OCI-LY7 (cell line): Measurements from ENCODE around the gene SLC66A3. TPM values are rescaled to one million over a fixed set of nuclear protein-coding genes. Genes with fewer than 3 reads are reported as not detected.

Experiments
- BruUV-seq: library from RNA; stranded (reverse); fragments of 400-500 nt; replicated peaks from 2 replicates; lab custom pipeline; 2021; lab: Mats Ljungman, UMichigan
- CTCF ChIA-PET: fragments of 300-600 bp; sonication (Branson Sonifier 250); formaldehyde crosslinking; loops from one replicate; lab custom pipeline; 2022; ENCODE audit warnings: antibody characterized with exemption; ENCODE audit not compliant: unreplicated experiment; lab: Charles Lee
- POLR2A ChIA-PET: fragments of 300-600 bp; sonication (Branson Sonifier 250); formaldehyde crosslinking; loops from one replicate; lab custom pipeline; 2022; ENCODE audit warnings: antibody characterized with exemption; lab: Charles Lee
- DNase-seq: peaks from one replicate; pipeline ENCODE4 v3.0.0-alpha.2; 2015; ENCODE audit warnings: low spot score
- H2AFZ ChIP-seq: fragments of 200-600 bp; sonication (generic), shearing (Covaris generic); 2 replicates; pipeline ENCODE4 v1.6.1; 2014; ENCODE audit warnings: mild to moderate bottlenecking, antibody characterized with exemption, low read length, moderate library complexity
- H3K27ac ChIP-seq: fragments of 200-600 bp; sonication (generic); 2 replicates; pipeline ENCODE4 v1.5.1; 2014; ENCODE audit warnings: mixed run types, low read depth, mild to moderate bottlenecking, moderate library complexity, low read length, inconsistent platforms; ENCODE audit not compliant: poor library complexity, severe bottlenecking
- H3K36me3 ChIP-seq: fragments of 200-600 bp; sonication (generic); 2 replicates; pipeline ENCODE4 v1.6.1; 2014; ENCODE audit warnings: mild to moderate bottlenecking, antibody characterized with exemption, low read length, moderate library complexity, mixed read lengths; ENCODE audit not compliant: insufficient read depth
- H3K4me1 ChIP-seq: fragments of 200-600 bp; sonication (generic); 2 replicates; pipeline ENCODE4 v1.5.1; 2014; ENCODE audit warnings: mild to moderate bottlenecking, low read length; ENCODE audit not compliant: insufficient read depth, poor library complexity, severe bottlenecking
- H3K4me2 ChIP-seq: fragments of 200-600 bp; sonication (generic); 2 replicates; pipeline ENCODE4 v1.6.1; 2014; ENCODE audit warnings: mild to moderate bottlenecking, low read length
- H3K4me3 ChIP-seq: fragments of 200-600 bp; sonication (generic); 2 replicates; pipeline ENCODE4 v1.5.1; 2014; ENCODE audit warnings: mild to moderate bottlenecking, low read depth, low read length; ENCODE audit not compliant: poor library complexity, severe bottlenecking
- H3K79me2 ChIP-seq: fragments of 200-600 bp; sonication (generic); 2 replicates; pipeline ENCODE4 v1.6.1; 2016; ENCODE audit warnings: low read depth, mild to moderate bottlenecking, low read length, moderate library complexity, mixed read lengths; ENCODE audit not compliant: insufficient read depth
- H3K9me2 ChIP-seq: fragments of 200-600 bp; sonication (generic); 2 replicates; pipeline ENCODE4 v1.6.1; 2016; ENCODE audit warnings: mild to moderate bottlenecking, low read length, mixed read lengths; ENCODE audit not compliant: insufficient read depth
- H3K9me3 ChIP-seq: fragments of 200-600 bp; sonication (generic); 2 replicates; pipeline ENCODE4 v1.6.1; 2014; ENCODE audit warnings: mild to moderate bottlenecking, mixed run types, low read length, mixed read lengths
- H4K20me1 ChIP-seq: fragments of 200-600 bp; sonication (generic); 2 replicates; pipeline ENCODE4 v1.6.1; 2014; ENCODE audit warnings: mild to moderate bottlenecking, antibody characterized with exemption, low read length, moderate library complexity, mixed read lengths; ENCODE audit not compliant: insufficient read depth
- EZH2phosphoT487 ChIP-seq: fragments of 200-600 bp; sonication (generic); IDR thresholded peaks from 2 replicates; pipeline ENCODE4 v1.6.1; 2018; ENCODE audit warnings: low read depth, borderline replicate concordance, mild to moderate bottlenecking, mixed run types, antibody characterized with exemption, low read length, moderate library complexity, mixed read lengths
- intact Hi-C: fragments of 100-400 bp; cut with micrococcal nuclease; formaldehyde crosslinking; loops from one replicate; pipeline ENCODE4 v1.10.0; 2022; ENCODE audit not compliant: unreplicated experiment
- total RNA-seq, 2 experiments: library from RNA; depleted of rRNA in 1 of 2; stranded (reverse); fragments of >200 nt in 1 of 2; shearing (Covaris generic) in 1 of 2; gene quantifications; 2 replicates each; pipeline ENCODE4 v1.2.3, GENCODE V29; 2014 to 2022
- TF ChIP-seq, protein P1 (sequence below): fragments of 200-600 bp; sonication (generic); conservative IDR thresholded peaks from 2 replicates; pipeline ENCODE4 v1.5.1; 2014; ENCODE audit warnings: mild to moderate bottlenecking, antibody characterized with exemption, low read length, moderate library complexity, mixed read lengths

SLC66A3 gene
- total RNA-seq, 2 experiments from 2014 or later, result 6.0 to 10.0 TPM

DNA sequence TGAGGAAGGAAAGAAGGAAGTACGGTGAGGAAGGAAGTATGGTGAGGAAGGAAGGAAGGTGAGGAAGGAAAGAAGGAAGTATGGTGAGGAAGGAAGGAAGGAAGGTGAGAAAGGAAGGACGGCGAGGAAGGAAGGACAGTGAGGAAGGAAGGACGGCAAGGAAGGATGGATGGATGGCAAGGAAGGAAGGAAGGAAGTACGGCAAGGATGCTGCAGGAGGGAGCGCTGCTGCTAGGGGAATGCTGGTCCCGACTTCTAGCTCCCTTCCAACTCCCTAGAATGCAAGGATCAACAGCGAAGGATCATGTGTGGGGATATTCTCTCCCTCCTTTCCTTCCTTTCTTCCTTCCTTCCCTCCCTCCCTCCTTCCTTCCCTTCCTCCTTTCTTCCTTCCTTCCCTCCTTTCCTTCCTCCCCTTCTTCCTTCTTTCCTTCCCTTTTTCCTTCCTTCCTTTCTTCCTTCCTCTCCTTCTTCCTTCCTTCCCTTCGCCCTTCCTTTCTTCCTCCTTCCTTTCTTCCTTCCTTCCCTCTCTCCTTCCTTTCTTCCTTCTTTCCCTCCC, 42.3 kb upstream of the SLC66A3 start:
- Histone ChIP-seq H3K36me3 (no peaks in the 10 kb centered on the region), H3K9me2 (no peaks in the 10 kb centered on the region), H4K20me1 (no peaks in the 10 kb centered on the region), H2AFZ (no peak overlapping the region), H3K79me2 (no peaks in the 10 kb centered on the region), H3K4me1 (no peaks in the 10 kb centered on the region), H3K27ac (no peak overlapping the region), H3K4me2 (no peak overlapping the region), H3K4me3 (no peak overlapping the region), H3K9me3 (no peaks in the 10 kb centered on the region)
- intact Hi-C loops, result no loop called here
- no TSS peak for BruUV-seq
- POLR2A ChIA-PET, result no interaction called here
- CTCF ChIA-PET, result no interaction called here
- DNase-seq, result no peak
- TF ChIP-seq, protein P1, sequence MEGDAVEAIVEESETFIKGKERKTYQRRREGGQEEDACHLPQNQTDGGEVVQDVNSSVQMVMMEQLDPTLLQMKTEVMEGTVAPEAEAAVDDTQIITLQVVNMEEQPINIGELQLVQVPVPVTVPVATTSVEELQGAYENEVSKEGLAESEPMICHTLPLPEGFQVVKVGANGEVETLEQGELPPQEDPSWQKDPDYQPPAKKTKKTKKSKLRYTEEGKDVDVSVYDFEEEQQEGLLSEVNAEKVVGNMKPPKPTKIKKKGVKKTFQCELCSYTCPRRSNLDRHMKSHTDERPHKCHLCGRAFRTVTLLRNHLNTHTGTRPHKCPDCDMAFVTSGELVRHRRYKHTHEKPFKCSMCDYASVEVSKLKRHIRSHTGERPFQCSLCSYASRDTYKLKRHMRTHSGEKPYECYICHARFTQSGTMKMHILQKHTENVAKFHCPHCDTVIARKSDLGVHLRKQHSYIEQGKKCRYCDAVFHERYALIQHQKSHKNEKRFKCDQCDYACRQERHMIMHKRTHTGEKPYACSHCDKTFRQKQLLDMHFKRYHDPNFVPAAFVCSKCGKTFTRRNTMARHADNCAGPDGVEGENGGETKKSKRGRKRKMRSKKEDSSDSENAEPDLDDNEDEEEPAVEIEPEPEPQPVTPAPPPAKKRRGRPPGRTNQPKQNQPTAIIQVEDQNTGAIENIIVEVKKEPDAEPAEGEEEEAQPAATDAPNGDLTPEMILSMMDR, result no peak
- no peak for TF ChIP-seq EZH2phosphoT487

DNA sequence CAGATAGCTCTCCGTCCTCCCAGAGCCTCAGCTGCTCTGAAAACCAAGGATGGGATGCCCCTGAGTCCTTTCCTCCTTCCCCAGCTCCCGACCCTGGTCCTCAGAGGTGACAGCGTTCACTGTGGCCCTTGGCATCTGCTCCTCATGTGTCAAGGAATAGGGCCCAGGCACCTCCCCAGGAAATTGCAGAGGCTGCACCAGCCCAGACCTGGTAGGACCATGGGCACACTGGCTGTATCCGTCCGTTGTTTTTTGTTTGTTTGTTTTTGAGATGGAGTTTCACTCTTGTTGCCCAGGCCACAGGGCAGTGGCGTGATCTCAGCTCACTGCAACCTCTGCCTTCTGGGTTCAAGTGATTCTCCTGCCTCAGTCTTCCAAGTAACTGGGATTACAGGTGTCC, 37.5 kb upstream of the SLC66A3 start:
- no peaks in the 10 kb centered on the region for H3K9me3 ChIP-seq
- H3K9me2 ChIP-seq, result no peaks in the 10 kb centered on the region
- intact Hi-C loops, result no loop called here
- H2AFZ ChIP-seq, result no peak overlapping the region
- CTCF ChIA-PET, result no interaction called here
- BruUV-seq, result no TSS peak
- no peak overlapping the region for H3K4me2 ChIP-seq
- DNase-seq, result no peak
- no peaks in the 10 kb centered on the region for H3K36me3 ChIP-seq
- no peak overlapping the region for H3K4me3 ChIP-seq
- no peaks in the 10 kb centered on the region for H3K79me2 ChIP-seq
- H3K27ac ChIP-seq, result no peak overlapping the region
- no peaks in the 10 kb centered on the region for H3K4me1 ChIP-seq
- TF ChIP-seq, protein P1, result no peak
- no peak for TF ChIP-seq EZH2phosphoT487
- no peaks in the 10 kb centered on the region for H4K20me1 ChIP-seq
- POLR2A ChIA-PET, result interaction anchor here (0.7 kb wide), 1 partner anchor 1427 kb away, joined by 3 read pairs; no protein-coding TSS in a partner anchor

DNA sequence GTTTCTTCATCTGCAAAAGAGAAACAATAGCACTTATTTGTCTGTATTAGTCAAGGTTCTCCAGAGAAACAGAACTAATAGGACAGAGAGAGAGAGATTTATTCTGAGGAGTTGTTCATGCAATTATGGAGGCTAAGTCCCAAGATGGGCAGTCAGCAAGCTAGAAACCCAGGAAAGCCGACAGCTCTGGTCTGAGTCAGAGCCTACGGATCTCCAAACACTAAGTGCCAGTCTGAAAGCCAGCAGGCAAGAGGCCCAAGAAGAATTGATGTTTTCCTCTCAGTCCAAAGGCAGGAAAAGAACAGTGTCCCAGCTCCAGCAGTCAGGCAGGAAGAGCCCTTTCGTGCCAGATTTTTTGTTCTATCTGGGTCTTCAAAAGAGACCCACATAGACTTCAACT, 36.5 kb upstream of the SLC66A3 start:
- Histone ChIP-seq H2AFZ (no peak overlapping the region), H3K36me3 (no peaks in the 10 kb centered on the region), H4K20me1 (no peaks in the 10 kb centered on the region), H3K4me1 (no peaks in the 10 kb centered on the region), H3K4me3 (no peak overlapping the region), H3K79me2 (no peaks in the 10 kb centered on the region), H3K4me2 (no peak overlapping the region), H3K27ac (no peak overlapping the region), H3K9me3 (no peaks in the 10 kb centered on the region), H3K9me2 (no peaks in the 10 kb centered on the region)
- POLR2A ChIA-PET, result no interaction called here
- BruUV-seq, result no TSS peak
- intact Hi-C loops, result no loop called here
- no peak for TF ChIP-seq EZH2phosphoT487
- TF ChIP-seq, protein P1, result no peak
- no peak for DNase-seq
- CTCF ChIA-PET, result no interaction called here
